ENCODE data around the gene PRKRIP1. TPM values are rescaled to one million over a fixed set of nuclear protein-coding genes. Genes with fewer than 3 reads are reported as not detected.
A peak's percentile ranks its signal among the peaks of the same experiment; 100 is the strongest.
"Not testable (repeated sequence)": the region's sequence is repeated elsewhere in the genome, so short reads cannot be mapped to it uniquely, and the experiment has no call there.

Gene PRKRIP1
- total and polyA plus RNA-seq, 2 donors (not counting 1 experiment from before 2014, with no cell fraction given) = 13.8 to 16.3 TPM

DNA sequence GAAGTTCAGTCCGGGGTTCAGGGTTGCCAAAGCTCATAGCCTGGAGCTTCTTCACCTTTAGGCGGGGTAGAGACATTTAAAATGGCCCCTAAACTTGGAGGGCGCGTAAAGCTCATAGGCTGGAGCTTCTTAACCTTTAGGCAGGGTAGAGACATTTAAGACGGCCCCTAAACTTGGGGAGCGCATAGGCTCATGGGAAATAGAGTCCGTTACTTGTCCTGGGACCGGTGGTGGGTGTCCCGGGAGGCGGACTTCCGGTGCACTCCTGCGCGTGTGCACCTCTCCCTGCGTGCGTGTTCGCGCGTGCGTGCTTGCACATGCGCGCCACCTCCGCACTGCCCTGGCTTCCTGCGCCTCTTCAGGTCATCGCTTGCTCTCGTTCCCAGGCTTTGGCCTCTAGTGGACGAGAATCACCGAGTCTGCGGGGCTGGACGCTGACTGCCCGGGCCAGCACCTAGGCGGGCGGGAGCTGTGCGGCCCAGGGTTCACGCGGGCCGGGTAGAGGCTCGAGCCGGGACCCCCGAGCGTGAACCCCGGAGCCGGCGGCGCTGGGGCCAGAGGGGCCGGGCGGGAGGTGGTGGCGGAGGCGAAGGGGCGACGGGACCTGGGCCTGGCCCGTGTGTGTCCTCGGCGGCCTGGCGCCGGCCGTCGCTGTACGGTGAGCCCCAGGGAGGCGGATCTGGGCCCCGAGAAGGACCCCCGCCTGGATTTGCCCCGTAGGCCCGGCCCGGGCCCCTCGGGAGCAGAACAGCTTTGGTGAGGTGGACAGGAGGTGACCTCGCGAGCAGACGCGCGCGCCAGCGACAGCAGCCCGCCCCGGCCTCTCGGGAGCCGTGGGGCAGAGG lies 32.4 kb upstream of the PRKRIP1 start:
- not testable (repeated sequence) for H3K27me3 ChIP-seq (ENCODE audit: control insufficient read depth, insufficient read depth, low read length); H3K36me3 ChIP-seq (ENCODE audit: control insufficient read depth, insufficient read depth, low read length); H4K20me1 ChIP-seq (ENCODE audit: control insufficient read depth, extremely low read depth, insufficient read depth, low read length); H3K4me1 ChIP-seq (ENCODE audit: control insufficient read depth, extremely low read depth, insufficient read depth, low read length); H3K9me3 ChIP-seq (ENCODE audit: control insufficient read depth, insufficient read depth, low read depth, low read length); H3K79me2 ChIP-seq (ENCODE audit: control insufficient read depth, insufficient read depth, low read length)
- DNase-seq (ENCODE audit: low read depth in 2 of 2) = peak; percentile 98 to 99
- Histone ChIP-seq H3K4me3 (replicated peaks in 1 of 4; ENCODE audit: control extremely low read depth in 1 of 4, insufficient read depth in 1 of 4, low read depth in 3 of 4, low read length in 4 of 4) (peak overlapping the region; percentile 49 to 67 (median 58)), H3K4me2 (ENCODE audit: extremely low read depth, insufficient read depth, low read length) (peak overlapping the region; percentile 59), H3K9ac (ENCODE audit: insufficient read depth, low read length) (peak overlapping the region; percentile 86), H3K27ac (ENCODE audit: insufficient read depth, low read length) (peak overlapping the region; percentile 76), H2AFZ (ENCODE audit: low read length) (peak overlapping the region; percentile 65)
- TF ChIP-seq, protein P1, sequence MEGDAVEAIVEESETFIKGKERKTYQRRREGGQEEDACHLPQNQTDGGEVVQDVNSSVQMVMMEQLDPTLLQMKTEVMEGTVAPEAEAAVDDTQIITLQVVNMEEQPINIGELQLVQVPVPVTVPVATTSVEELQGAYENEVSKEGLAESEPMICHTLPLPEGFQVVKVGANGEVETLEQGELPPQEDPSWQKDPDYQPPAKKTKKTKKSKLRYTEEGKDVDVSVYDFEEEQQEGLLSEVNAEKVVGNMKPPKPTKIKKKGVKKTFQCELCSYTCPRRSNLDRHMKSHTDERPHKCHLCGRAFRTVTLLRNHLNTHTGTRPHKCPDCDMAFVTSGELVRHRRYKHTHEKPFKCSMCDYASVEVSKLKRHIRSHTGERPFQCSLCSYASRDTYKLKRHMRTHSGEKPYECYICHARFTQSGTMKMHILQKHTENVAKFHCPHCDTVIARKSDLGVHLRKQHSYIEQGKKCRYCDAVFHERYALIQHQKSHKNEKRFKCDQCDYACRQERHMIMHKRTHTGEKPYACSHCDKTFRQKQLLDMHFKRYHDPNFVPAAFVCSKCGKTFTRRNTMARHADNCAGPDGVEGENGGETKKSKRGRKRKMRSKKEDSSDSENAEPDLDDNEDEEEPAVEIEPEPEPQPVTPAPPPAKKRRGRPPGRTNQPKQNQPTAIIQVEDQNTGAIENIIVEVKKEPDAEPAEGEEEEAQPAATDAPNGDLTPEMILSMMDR (conservative IDR thresholded peaks at IDR 0.05 in 1 of 2, IDR thresholded peaks at IDR 0.05 in 1 of 2; ENCODE audit: low read depth in 1 of 2, low read length in 2 of 2) = peak in 1 of 2 donors; percentile 20

DNA sequence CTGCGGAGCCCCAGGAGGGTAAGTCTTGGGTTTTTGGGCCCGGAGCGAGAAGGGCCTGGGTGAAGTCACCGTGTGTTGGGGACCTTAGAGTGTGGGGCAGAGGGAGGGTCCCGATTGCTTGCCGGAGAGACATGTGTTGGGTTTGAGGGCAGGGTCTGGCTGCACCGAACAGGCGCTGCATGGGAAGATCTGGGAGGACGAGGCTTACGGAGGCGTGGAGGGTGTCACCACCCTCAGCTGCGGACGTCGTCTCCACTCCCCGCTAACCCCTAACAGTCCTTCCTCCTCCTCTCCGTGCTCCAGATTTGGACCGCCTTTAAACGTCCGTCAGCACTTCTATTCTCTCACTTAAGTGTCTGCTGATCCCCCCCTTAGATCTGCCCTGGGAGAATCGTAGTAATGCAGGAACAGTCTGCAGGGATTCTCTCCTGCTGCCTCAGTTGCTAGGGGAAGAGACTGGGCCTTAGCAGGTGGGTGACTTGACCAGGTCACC lies 31.7 kb upstream of the PRKRIP1 start:
- Histone ChIP-seq H3K4me3 (replicated peaks in 1 of 4; ENCODE audit: control extremely low read depth in 1 of 4, insufficient read depth in 1 of 4, low read depth in 3 of 4, low read length in 4 of 4) (peak overlapping the region; percentile 49 to 67 (median 58)), H3K27ac (ENCODE audit: insufficient read depth, low read length) (peak overlapping the region; percentile 76), H3K9ac (ENCODE audit: insufficient read depth, low read length) (peak overlapping the region; percentile 86)
- not testable (repeated sequence) for H4K20me1 ChIP-seq (ENCODE audit: control insufficient read depth, extremely low read depth, insufficient read depth, low read length); DNase-seq (ENCODE audit: low read depth in 2 of 2); H3K27me3 ChIP-seq (ENCODE audit: control insufficient read depth, insufficient read depth, low read length); H3K79me2 ChIP-seq (ENCODE audit: control insufficient read depth, insufficient read depth, low read length); H3K4me1 ChIP-seq (ENCODE audit: control insufficient read depth, extremely low read depth, insufficient read depth, low read length); H3K4me2 ChIP-seq (ENCODE audit: extremely low read depth, insufficient read depth, low read length); H3K36me3 ChIP-seq (ENCODE audit: control insufficient read depth, insufficient read depth, low read length); H3K9me3 ChIP-seq (ENCODE audit: control insufficient read depth, insufficient read depth, low read depth, low read length); H2AFZ ChIP-seq (ENCODE audit: low read length)

DNA sequence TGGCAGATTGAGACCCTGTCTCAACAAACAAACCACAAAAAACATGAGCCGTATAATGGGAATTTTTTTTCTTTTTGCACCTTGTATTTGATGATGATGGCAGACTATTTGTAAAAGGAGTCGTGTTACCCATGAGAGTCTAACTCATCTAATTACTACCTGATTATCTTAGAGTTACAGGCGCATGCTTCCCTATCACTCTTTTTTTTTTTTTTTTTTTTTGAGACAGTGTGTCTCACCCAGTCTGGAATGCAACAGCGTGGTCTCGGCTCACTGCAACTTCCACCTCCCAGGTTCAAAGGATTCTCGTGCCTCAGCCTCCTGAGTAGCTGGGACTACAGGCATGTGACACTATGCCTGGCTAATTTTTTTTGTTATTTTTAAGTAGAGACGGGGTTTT lies 30.8 kb upstream of the PRKRIP1 start:
- H3K4me3 ChIP-seq (replicated peaks in 1 of 4; ENCODE audit: control extremely low read depth in 1 of 4, insufficient read depth in 1 of 4, low read depth in 3 of 4, low read length in 4 of 4); H3K4me1 ChIP-seq (ENCODE audit: control insufficient read depth, extremely low read depth, insufficient read depth, low read length); H3K9ac ChIP-seq (ENCODE audit: insufficient read depth, low read length); H2AFZ ChIP-seq (ENCODE audit: low read length); H3K79me2 ChIP-seq (ENCODE audit: control insufficient read depth, insufficient read depth, low read length); H3K9me3 ChIP-seq (ENCODE audit: control insufficient read depth, insufficient read depth, low read depth, low read length); H3K27me3 ChIP-seq (ENCODE audit: control insufficient read depth, insufficient read depth, low read length); DNase-seq (ENCODE audit: low read depth in 2 of 2); H3K27ac ChIP-seq (ENCODE audit: insufficient read depth, low read length); H4K20me1 ChIP-seq (ENCODE audit: control insufficient read depth, extremely low read depth, insufficient read depth, low read length); H3K4me2 ChIP-seq (ENCODE audit: extremely low read depth, insufficient read depth, low read length); H3K36me3 ChIP-seq (ENCODE audit: control insufficient read depth, insufficient read depth, low read length): not testable (repeated sequence)

DNA sequence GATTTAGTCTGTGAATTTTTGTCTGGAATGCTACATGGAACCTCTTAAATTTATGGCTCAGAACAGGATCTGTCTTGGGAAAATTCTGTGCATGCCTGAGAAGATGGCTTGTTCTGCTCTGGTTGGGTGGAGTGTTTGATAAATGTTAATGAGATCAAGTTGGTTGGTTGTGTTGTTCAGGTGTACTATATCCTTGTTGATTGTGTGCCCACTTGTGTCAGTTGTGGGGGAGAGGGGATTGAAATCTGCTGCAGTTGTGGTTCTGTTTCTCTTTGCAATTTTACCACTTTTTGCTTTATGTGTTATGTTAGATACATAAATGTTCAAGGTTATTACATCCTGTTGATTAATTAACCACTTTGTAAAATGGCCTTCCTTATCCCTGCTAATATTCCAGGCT lies 26.1 kb upstream of the PRKRIP1 start:
- H3K36me3 ChIP-seq (ENCODE audit: control insufficient read depth, insufficient read depth, low read length); H3K79me2 ChIP-seq (ENCODE audit: control insufficient read depth, insufficient read depth, low read length); H3K4me1 ChIP-seq (ENCODE audit: control insufficient read depth, extremely low read depth, insufficient read depth, low read length); H3K4me2 ChIP-seq (ENCODE audit: extremely low read depth, insufficient read depth, low read length); H4K20me1 ChIP-seq (ENCODE audit: control insufficient read depth, extremely low read depth, insufficient read depth, low read length); H2AFZ ChIP-seq (ENCODE audit: low read length); H3K27me3 ChIP-seq (ENCODE audit: control insufficient read depth, insufficient read depth, low read length); H3K9me3 ChIP-seq (ENCODE audit: control insufficient read depth, insufficient read depth, low read depth, low read length); H3K4me3 ChIP-seq (replicated peaks in 1 of 4; ENCODE audit: control extremely low read depth in 1 of 4, insufficient read depth in 1 of 4, low read depth in 3 of 4, low read length in 4 of 4); H3K9ac ChIP-seq (ENCODE audit: insufficient read depth, low read length); DNase-seq (ENCODE audit: low read depth in 2 of 2); H3K27ac ChIP-seq (ENCODE audit: insufficient read depth, low read length): not testable (repeated sequence)

DNA sequence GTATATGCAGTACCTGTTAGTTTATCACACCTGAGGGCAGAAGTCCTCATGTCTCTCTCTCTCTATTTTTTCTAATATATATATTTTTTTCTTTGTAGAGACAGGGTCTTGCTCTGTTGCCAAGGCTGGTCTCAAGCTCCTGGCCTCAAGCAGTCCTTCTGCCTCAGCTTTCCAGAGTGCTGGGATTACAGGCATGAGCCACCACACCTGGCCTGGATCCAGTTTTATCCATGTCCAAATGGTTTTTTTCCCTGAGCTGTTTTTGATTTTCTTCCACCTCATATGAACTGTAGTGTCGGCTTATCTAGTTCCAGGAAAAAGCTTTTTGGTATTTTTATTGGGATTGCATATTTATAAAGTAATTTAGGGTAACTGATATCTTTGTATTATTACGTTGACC lies 23.4 kb upstream of the PRKRIP1 start:
- H3K9ac ChIP-seq (ENCODE audit: insufficient read depth, low read length); H3K4me1 ChIP-seq (ENCODE audit: control insufficient read depth, extremely low read depth, insufficient read depth, low read length); H3K79me2 ChIP-seq (ENCODE audit: control insufficient read depth, insufficient read depth, low read length); H3K27ac ChIP-seq (ENCODE audit: insufficient read depth, low read length); H3K36me3 ChIP-seq (ENCODE audit: control insufficient read depth, insufficient read depth, low read length); DNase-seq (ENCODE audit: low read depth in 2 of 2); H3K4me3 ChIP-seq (replicated peaks in 1 of 4; ENCODE audit: control extremely low read depth in 1 of 4, insufficient read depth in 1 of 4, low read depth in 3 of 4, low read length in 4 of 4); H2AFZ ChIP-seq (ENCODE audit: low read length); H3K4me2 ChIP-seq (ENCODE audit: extremely low read depth, insufficient read depth, low read length); H3K27me3 ChIP-seq (ENCODE audit: control insufficient read depth, insufficient read depth, low read length); H3K9me3 ChIP-seq (ENCODE audit: control insufficient read depth, insufficient read depth, low read depth, low read length); H4K20me1 ChIP-seq (ENCODE audit: control insufficient read depth, extremely low read depth, insufficient read depth, low read length): not testable (repeated sequence)
